ENCODE measurements around the gene YJEFN3. TPM values are rescaled to one million over a fixed set of nuclear protein-coding genes. Genes with fewer than 3 reads are reported as not detected.
A peak's percentile ranks its signal among the peaks of the same experiment; 100 is the strongest.

The YJEFN3 gene
- total and polyA plus RNA-seq, 10 of the 15 experiments (the other 5 are each of a cell fraction or from before 2014, with no cell fraction given): 0.05 to 6.9 (median 3.5) TPM

- TF ChIP-seq CEBPZ (IDR thresholded peaks at IDR 0.05; ENCODE audit: low read depth, low read length): no peak
- no peak for TF ChIP-seq USF2 (IDR thresholded peaks at IDR 0.05; ENCODE audit: borderline replicate concordance, low read depth, low read length)
- TF ChIP-seq ZNF274 (IDR thresholded peaks at IDR 0.05; ENCODE audit: insufficient read depth, insufficient read length): no peak
- TF ChIP-seq, protein P1, sequence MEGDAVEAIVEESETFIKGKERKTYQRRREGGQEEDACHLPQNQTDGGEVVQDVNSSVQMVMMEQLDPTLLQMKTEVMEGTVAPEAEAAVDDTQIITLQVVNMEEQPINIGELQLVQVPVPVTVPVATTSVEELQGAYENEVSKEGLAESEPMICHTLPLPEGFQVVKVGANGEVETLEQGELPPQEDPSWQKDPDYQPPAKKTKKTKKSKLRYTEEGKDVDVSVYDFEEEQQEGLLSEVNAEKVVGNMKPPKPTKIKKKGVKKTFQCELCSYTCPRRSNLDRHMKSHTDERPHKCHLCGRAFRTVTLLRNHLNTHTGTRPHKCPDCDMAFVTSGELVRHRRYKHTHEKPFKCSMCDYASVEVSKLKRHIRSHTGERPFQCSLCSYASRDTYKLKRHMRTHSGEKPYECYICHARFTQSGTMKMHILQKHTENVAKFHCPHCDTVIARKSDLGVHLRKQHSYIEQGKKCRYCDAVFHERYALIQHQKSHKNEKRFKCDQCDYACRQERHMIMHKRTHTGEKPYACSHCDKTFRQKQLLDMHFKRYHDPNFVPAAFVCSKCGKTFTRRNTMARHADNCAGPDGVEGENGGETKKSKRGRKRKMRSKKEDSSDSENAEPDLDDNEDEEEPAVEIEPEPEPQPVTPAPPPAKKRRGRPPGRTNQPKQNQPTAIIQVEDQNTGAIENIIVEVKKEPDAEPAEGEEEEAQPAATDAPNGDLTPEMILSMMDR (IDR thresholded peaks at IDR 0.05 in 2 of 3, conservative IDR thresholded peaks at IDR 0.05 in 1 of 3; ENCODE audit: control insufficient read depth in 2 of 3, extremely low read depth in 1 of 3, insufficient read depth in 1 of 3, low read depth in 3 of 3, low read length in 3 of 3): 0 out of 6 replicates have a peak, but pooled peaks of 1 of the 3 experiments have one; percentile 2
- TF ChIP-seq ZNF24 (IDR thresholded peaks at IDR 0.05): 0 out of 2 replicates have a peak, but pooled peaks have one; percentile 13
- peak; percentile 51; the same call in 1 of the 2 replicates for TF ChIP-seq ZBTB11 (CRISPR knock-in tag; IDR thresholded peaks at IDR 0.05)
- TF ChIP-seq, protein P2, sequence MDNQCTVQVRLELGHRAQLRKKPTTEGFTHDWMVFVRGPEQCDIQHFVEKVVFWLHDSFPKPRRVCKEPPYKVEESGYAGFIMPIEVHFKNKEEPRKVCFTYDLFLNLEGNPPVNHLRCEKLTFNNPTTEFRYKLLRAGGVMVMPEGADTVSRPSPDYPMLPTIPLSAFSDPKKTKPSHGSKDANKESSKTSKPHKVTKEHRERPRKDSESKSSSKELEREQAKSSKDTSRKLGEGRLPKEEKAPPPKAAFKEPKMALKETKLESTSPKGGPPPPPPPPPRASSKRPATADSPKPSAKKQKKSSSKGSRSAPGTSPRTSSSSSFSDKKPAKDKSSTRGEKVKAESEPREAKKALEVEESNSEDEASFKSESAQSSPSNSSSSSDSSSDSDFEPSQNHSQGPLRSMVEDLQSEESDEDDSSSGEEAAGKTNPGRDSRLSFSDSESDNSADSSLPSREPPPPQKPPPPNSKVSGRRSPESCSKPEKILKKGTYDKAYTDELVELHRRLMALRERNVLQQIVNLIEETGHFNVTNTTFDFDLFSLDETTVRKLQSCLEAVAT (IDR thresholded peaks at IDR 0.05): 0 out of 2 replicates have a peak, but pooled peaks have one; percentile 37
- no peak for TF ChIP-seq SMARCA5 (IDR thresholded peaks at IDR 0.05)
- TF ChIP-seq WRNIP1 (IDR thresholded peaks at IDR 0.05; ENCODE audit: borderline replicate concordance, low read depth, low read length): no peak
- peak; percentile 30 for TF ChIP-seq SP1 (IDR thresholded peaks at IDR 0.05; ENCODE audit: low read depth, low read length)
- TF ChIP-seq EED (IDR thresholded peaks at IDR 0.05; ENCODE audit: low read depth): 0 out of 2 replicates have a peak, but pooled peaks have one; percentile 15
- 0 out of 2 replicates have a peak, but pooled peaks have one; percentile 56 for TF ChIP-seq NBN (IDR thresholded peaks at IDR 0.05)
- TF ChIP-seq TAF1 (IDR thresholded peaks at IDR 0.05; ENCODE audit: borderline replicate concordance, low read depth, low read length): peak; percentile 95
- no peak for TF ChIP-seq MYB (IDR thresholded peaks at IDR 0.05; ENCODE audit: borderline replicate concordance, low read depth, low read length)
- TF ChIP-seq, protein P3, sequence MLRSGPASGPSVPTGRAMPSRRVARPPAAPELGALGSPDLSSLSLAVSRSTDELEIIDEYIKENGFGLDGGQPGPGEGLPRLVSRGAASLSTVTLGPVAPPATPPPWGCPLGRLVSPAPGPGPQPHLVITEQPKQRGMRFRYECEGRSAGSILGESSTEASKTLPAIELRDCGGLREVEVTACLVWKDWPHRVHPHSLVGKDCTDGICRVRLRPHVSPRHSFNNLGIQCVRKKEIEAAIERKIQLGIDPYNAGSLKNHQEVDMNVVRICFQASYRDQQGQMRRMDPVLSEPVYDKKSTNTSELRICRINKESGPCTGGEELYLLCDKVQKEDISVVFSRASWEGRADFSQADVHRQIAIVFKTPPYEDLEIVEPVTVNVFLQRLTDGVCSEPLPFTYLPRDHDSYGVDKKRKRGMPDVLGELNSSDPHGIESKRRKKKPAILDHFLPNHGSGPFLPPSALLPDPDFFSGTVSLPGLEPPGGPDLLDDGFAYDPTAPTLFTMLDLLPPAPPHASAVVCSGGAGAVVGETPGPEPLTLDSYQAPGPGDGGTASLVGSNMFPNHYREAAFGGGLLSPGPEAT (IDR thresholded peaks at IDR 0.05; ENCODE audit: low read depth): peak; percentile 35; the same call in 1 of the 2 replicates
Measured at GRCh38 chr19:19515642-19516519, 12.8 kb upstream of the YJEFN3 start, which contains the start of gene NDUFA13 (continued).

Data from GM12878 (cell line).